HL-60/S4 treated with phorbol 12-myristate 13-acetate at 8.2 ng/mL for 4 days and 3 days (cell line): ENCODE results near the gene XKR7.

Source experiments
- in situ Hi-C: fragments of 300-500 bp; cut with MboI; formaldehyde crosslinking; loops from 2 replicates; pipeline ENCODE4 v1.15.0; 2022; ENCODE audit warnings: low sequenced_read_pairs

XKR7 gene

GRCh38 chr20:31939661-31940060 is 28.3 kb upstream of the XKR7 start:
- in situ Hi-C loops = no loop called here

GRCh38 chr20:31943052-31943471 is 24.9 kb upstream of the XKR7 start:
- in situ Hi-C loops = no loop called here

GRCh38 chr20:31945319-31945718 is 22.6 kb upstream of the XKR7 start:
- in situ Hi-C loops = no loop called here

- in situ Hi-C loops = no loop called here
These were observed 22.2 kb upstream of the XKR7 start for GRCh38 chr20:31945785-31946184.

GRCh38 chr20:31948008-31948407 is 19.9 kb upstream of the XKR7 start:
- in situ Hi-C loops = no loop called here

- in situ Hi-C loops = no loop called here
These were observed 17.9 kb upstream of the XKR7 start for GRCh38 chr20:31949877-31950646.

- in situ Hi-C loops = no loop called here
These were observed 16.8 kb upstream of the XKR7 start for GRCh38 chr20:31951203-31951529.

- in situ Hi-C loops = no loop called here
These were observed 16.2 kb upstream of the XKR7 start, which contains the start of gene PDRG1 for GRCh38 chr20:31951530-31952453. Gene PDRG1, minus strand, starts transcription at chr20:31952046. Its CDS starts 85 bp downstream, at chr20:31951961.

- in situ Hi-C loops = no loop called here
These were observed 14.3 kb upstream of the XKR7 start for GRCh38 chr20:31953556-31954148.

- in situ Hi-C loops = no loop called here
These were observed 13.5 kb upstream of the XKR7 start for GRCh38 chr20:31954500-31954899.

- in situ Hi-C loops = no loop called here
These were observed 11.1 kb upstream of the XKR7 start for GRCh38 chr20:31956556-31957526.

GRCh38 chr20:31962761-31963160 is 5.2 kb upstream of the XKR7 start:
- in situ Hi-C loops = no loop called here

- in situ Hi-C loops = no loop called here
These were observed 4.1 kb upstream of the XKR7 start for GRCh38 chr20:31963889-31964288.

GRCh38 chr20:31966991-31967655 is 828 bp upstream of the XKR7 start:
- in situ Hi-C loops = no loop called here

GRCh38 chr20:31968291-31969126 is 558 bp downstream of the XKR7 start:
- in situ Hi-C loops = no loop called here

GRCh38 chr20:31969991-31970390 is 2.0 kb downstream of the XKR7 start:
- in situ Hi-C loops = no loop called here

GRCh38 chr20:31972471-31973021 is 4.6 kb downstream of the XKR7 start:
- in situ Hi-C loops = no loop called here

GRCh38 chr20:31974296-31974695 is 6.3 kb downstream of the XKR7 start:
- in situ Hi-C loops = no loop called here
